H9 (cell line): ENCODE results near the gene STAMBP. TPM values are rescaled to one million over a fixed set of nuclear protein-coding genes. Genes with fewer than 3 reads are reported as not detected.

ENCODE experiments used
- DNase-seq: peaks from one replicate; pipeline ENCODE4 v3.0.0-alpha.2; 2017
- H2AFZ ChIP-seq: one replicate; pipeline ENCODE4 v1.6.1; 2013; ENCODE audit warnings: mild to moderate bottlenecking, low read length, control low read depth, moderate library complexity
- H2AK5ac ChIP-seq: 2 replicates; pipeline ENCODE4 v1.6.1; 2013; ENCODE audit warnings: low read length, control low read depth, mixed read lengths; ENCODE audit not compliant: insufficient read length
- H2BK120ac ChIP-seq: one replicate; pipeline ENCODE4 v1.6.1; 2013; ENCODE audit warnings: low read depth, mild to moderate bottlenecking, low read length, control low read depth, inconsistent platforms; ENCODE audit not compliant: poor library complexity, severe bottlenecking
- H2BK12ac ChIP-seq: 2 replicates; pipeline ENCODE4 v1.6.1; 2013; ENCODE audit warnings: low read length, control low read depth, mixed read lengths, low read depth; ENCODE audit not compliant: insufficient read length
- H2BK15ac ChIP-seq: 2 replicates; pipeline ENCODE4 v1.6.1; 2013; ENCODE audit warnings: low read depth, low read length, control low read depth
- H2BK20ac ChIP-seq: one replicate; pipeline ENCODE4 v1.6.1; 2013; ENCODE audit warnings: low read depth, mild to moderate bottlenecking, low read length, control low read depth, inconsistent platforms; ENCODE audit not compliant: poor library complexity, severe bottlenecking
- H2BK5ac ChIP-seq: 2 replicates; pipeline ENCODE4 v1.6.1; 2013; ENCODE audit warnings: low read length, control low read depth, mixed read lengths; ENCODE audit not compliant: insufficient read length
- H3K14ac ChIP-seq: 2 replicates; pipeline ENCODE4 v1.6.1; 2013; ENCODE audit warnings: low read length, control low read depth; ENCODE audit not compliant: insufficient read depth
- H3K18ac ChIP-seq: 2 replicates; pipeline ENCODE4 v1.6.1; 2013; ENCODE audit warnings: low read depth, mild to moderate bottlenecking, mixed read lengths, low read length, control low read depth; ENCODE audit not compliant: insufficient read length
- H3K23ac ChIP-seq: 2 replicates; pipeline ENCODE4 v1.6.1; 2013; ENCODE audit warnings: low read length, control low read depth, mixed read lengths, low read depth; ENCODE audit not compliant: insufficient read length
- H3K23me2 ChIP-seq: 2 replicates; pipeline ENCODE4 v1.6.1; 2013; ENCODE audit warnings: low read depth, mild to moderate bottlenecking, mixed read lengths, low read length, control low read depth; ENCODE audit not compliant: insufficient read length, poor library complexity, severe bottlenecking
- H3K27ac ChIP-seq: 2 replicates; pipeline ENCODE4 v1.5.1; 2013; ENCODE audit warnings: low read length, control low read depth, mixed read lengths, low read depth; ENCODE audit not compliant: insufficient read length
- H3K27me3 ChIP-seq: 2 replicates; pipeline ENCODE4 v1.6.1; 2013; ENCODE audit warnings: low read length, control low read depth, inconsistent platforms; ENCODE audit not compliant: insufficient read depth
- H3K4ac ChIP-seq: 2 replicates; pipeline ENCODE4 v1.6.1; 2013; ENCODE audit warnings: low read depth, mild to moderate bottlenecking, control low read depth, inconsistent platforms, low read length, moderate library complexity
- H3K4me1 ChIP-seq: 2 replicates; pipeline ENCODE4 v1.6.1; 2013; ENCODE audit warnings: low read length, control low read depth, inconsistent platforms; ENCODE audit not compliant: insufficient read depth
- H3K4me2 ChIP-seq: 2 replicates; pipeline ENCODE4 v1.6.1; 2013; ENCODE audit warnings: low read length, control low read depth, mixed read lengths; ENCODE audit not compliant: insufficient read length, insufficient read depth
- H3K56ac ChIP-seq: 2 replicates; pipeline ENCODE4 v1.6.1; 2013; ENCODE audit warnings: low read depth, mild to moderate bottlenecking, mixed read lengths, low read length, control low read depth; ENCODE audit not compliant: insufficient read length
- H3K79me1 ChIP-seq: 2 replicates; pipeline ENCODE4 v1.6.1; 2013; ENCODE audit warnings: low read depth, mild to moderate bottlenecking, moderate library complexity, low read length, control low read depth, inconsistent platforms; ENCODE audit not compliant: insufficient read depth, poor library complexity, severe bottlenecking
- H3K79me2 ChIP-seq: 2 replicates; pipeline ENCODE4 v1.6.1; 2013; ENCODE audit warnings: low read length, control low read depth, inconsistent platforms; ENCODE audit not compliant: insufficient read depth
- H3K9ac ChIP-seq: 2 replicates; pipeline ENCODE4 v1.6.1; 2013; ENCODE audit warnings: low read length, control low read depth, mixed read lengths; ENCODE audit not compliant: insufficient read length; ENCODE audit errors: extremely low read depth
- H3K9me3 ChIP-seq: one replicate; pipeline ENCODE4 v1.6.1; 2013; ENCODE audit warnings: low read depth, low read length, inconsistent platforms; ENCODE audit not compliant: control insufficient read depth
- H3T11ph ChIP-seq: one replicate; pipeline ENCODE4 v1.6.1; 2013; ENCODE audit warnings: mild to moderate bottlenecking, low read length, control low read depth, inconsistent platforms
- H4K20me1 ChIP-seq: one replicate; pipeline ENCODE4 v1.6.1; 2013; ENCODE audit not compliant: control insufficient read depth, insufficient read length, insufficient read depth
- H4K5ac ChIP-seq: 2 replicates; pipeline ENCODE4 v1.6.1; 2013; ENCODE audit warnings: low read depth, mild to moderate bottlenecking, mixed read lengths, low read length, control low read depth; ENCODE audit not compliant: insufficient read length
- H4K8ac ChIP-seq: replicated peaks from 2 replicates; pipeline ENCODE4 v1.6.1; 2013; ENCODE audit warnings: low read length, control low read depth, mixed read lengths, low read depth; ENCODE audit not compliant: insufficient read length
- H4K91ac ChIP-seq: 2 replicates; pipeline ENCODE4 v1.6.1; 2013; ENCODE audit warnings: low read depth, mild to moderate bottlenecking, moderate library complexity, mixed read lengths, low read length, control low read depth; ENCODE audit not compliant: insufficient read length
- H3K27ac Mint-ChIP-seq, 3 experiments: 2 replicates in 2 of 3; 3 replicates in 1 of 3; pipeline ENCODE4 v1.8.0; 2020 to 2021; ENCODE audit warnings: mixed read lengths in 3 of 3, mild to moderate bottlenecking in 1 of 3, moderate library complexity in 1 of 3
- H3K27me3 Mint-ChIP-seq: 2 replicates; pipeline ENCODE4 v1.8.0; 2021; ENCODE audit warnings: low read depth, mild to moderate bottlenecking, moderate library complexity, mixed read lengths
- H3K36me3 Mint-ChIP-seq, 3 experiments: 2 replicates in 2 of 3; 3 replicates in 1 of 3; pipeline ENCODE4 v1.8.0; 2020 to 2021; ENCODE audit warnings: low read depth in 3 of 3, mixed read lengths in 3 of 3; ENCODE audit not compliant: insufficient read depth in 1 of 3
- H3K4me1 Mint-ChIP-seq, 2 experiments: 2 replicates each; pipeline ENCODE4 v1.8.0; 2020; ENCODE audit warnings: mixed read lengths in 2 of 2
- H3K4me3 Mint-ChIP-seq, 2 experiments: 2 replicates in 1 of 2; 3 replicates in 1 of 2; pipeline ENCODE4 v1.8.0; 2020 to 2021; ENCODE audit warnings: mild to moderate bottlenecking in 2 of 2, mixed read lengths in 2 of 2, moderate library complexity in 1 of 2
- H3K9me3 Mint-ChIP-seq, 2 experiments: 2 replicates in 1 of 2; 3 replicates in 1 of 2; pipeline ENCODE4 v1.8.0; 2020; ENCODE audit warnings: mild to moderate bottlenecking in 2 of 2, mixed read lengths in 2 of 2, moderate library complexity in 1 of 2
- WGBS: extraction: QIAGEN DNeasy Blood & Tissue Kit; methylation state at CpG from one replicate; pipeline ENCODE4 v1.1.7; 2013; ENCODE audit warnings: missing lambda C conversion rate, low lambda C conversion rate, mixed read lengths; ENCODE audit not compliant: insufficient read length; ENCODE audit errors: extremely low coverage; 5-methylcytosine and 5-hydroxymethylcytosine counted together
- total RNA-seq: library from RNA; stranded (reverse); gene quantifications from 2 replicates; pipeline ENCODE4 v1.2.1, GENCODE V29; 2021
- TF ChIP-seq, protein P1 (sequence below): fragments of 200-600 bp; sonication (generic); conservative IDR thresholded peaks from 3 replicates; pipeline ENCODE4 v1.8.0; 2021; ENCODE audit warnings: antibody characterized with exemption, mild to moderate bottlenecking

Gene STAMBP
- total RNA-seq, 1 experiment from 2014 or later: 45.5 TPM

DNA sequence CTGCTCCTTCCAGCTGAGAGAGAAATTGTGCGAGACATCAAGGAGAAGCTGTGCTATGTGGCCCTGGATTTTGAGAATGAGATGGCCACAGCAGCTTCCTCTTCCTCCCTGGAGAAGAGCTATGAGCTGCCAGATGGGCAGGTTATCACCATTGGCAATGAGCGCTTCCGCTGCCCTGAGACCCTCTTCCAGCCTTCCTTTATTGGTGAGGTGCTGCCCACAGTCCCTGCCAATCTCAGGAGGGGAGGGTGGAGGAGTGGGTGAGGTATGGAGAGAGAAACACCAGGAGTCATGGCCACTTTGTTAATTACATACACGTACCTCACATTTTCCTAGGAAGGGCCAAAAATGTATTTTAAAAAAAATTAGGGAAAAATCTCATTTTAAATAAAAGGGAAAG, 85.9 kb downstream of the STAMBP start:
- Histone ChIP-seq H3K9ac (no peak overlapping the region), H4K91ac (no peak overlapping the region), H3K27me3 (no peaks in the 10 kb centered on the region), H2BK12ac (no peak overlapping the region), H3K23ac (no peak overlapping the region), H2BK120ac (no peak overlapping the region), H3K4ac (no peak overlapping the region), H3K79me1 (no peaks in the 10 kb centered on the region), H3K23me2 (no peaks in the 10 kb centered on the region), H2AK5ac (no peak overlapping the region), H4K8ac (no peak overlapping the region), H3K27ac (no peak overlapping the region), H3K79me2 (no peaks in the 10 kb centered on the region), H3K18ac (no peak overlapping the region), H2BK20ac (no peak overlapping the region), H2AFZ (no peak overlapping the region), H3T11ph (no peak overlapping the region), H3K4me2 (no peak overlapping the region), H2BK15ac (no peak overlapping the region), H3K9me3 (no peaks in the 10 kb centered on the region), H2BK5ac (no peak overlapping the region), H4K5ac (no peak overlapping the region), H3K4me1 (no peaks in the 10 kb centered on the region), H3K56ac (no peak overlapping the region), H3K14ac (no peak overlapping the region), H4K20me1 (no peaks in the 10 kb centered on the region)
- Mint-ChIP-seq H3K9me3 (no peaks in the 10 kb centered on the region), H3K27ac (no peak overlapping the region), H3K4me3 (no peak overlapping the region), H3K36me3 (no peaks in the 10 kb centered on the region), H3K4me1 (no peaks in the 10 kb centered on the region), H3K27me3 (peaks cover 9% of the 10 kb centered on the region)
- TF ChIP-seq, protein P1, sequence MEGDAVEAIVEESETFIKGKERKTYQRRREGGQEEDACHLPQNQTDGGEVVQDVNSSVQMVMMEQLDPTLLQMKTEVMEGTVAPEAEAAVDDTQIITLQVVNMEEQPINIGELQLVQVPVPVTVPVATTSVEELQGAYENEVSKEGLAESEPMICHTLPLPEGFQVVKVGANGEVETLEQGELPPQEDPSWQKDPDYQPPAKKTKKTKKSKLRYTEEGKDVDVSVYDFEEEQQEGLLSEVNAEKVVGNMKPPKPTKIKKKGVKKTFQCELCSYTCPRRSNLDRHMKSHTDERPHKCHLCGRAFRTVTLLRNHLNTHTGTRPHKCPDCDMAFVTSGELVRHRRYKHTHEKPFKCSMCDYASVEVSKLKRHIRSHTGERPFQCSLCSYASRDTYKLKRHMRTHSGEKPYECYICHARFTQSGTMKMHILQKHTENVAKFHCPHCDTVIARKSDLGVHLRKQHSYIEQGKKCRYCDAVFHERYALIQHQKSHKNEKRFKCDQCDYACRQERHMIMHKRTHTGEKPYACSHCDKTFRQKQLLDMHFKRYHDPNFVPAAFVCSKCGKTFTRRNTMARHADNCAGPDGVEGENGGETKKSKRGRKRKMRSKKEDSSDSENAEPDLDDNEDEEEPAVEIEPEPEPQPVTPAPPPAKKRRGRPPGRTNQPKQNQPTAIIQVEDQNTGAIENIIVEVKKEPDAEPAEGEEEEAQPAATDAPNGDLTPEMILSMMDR: no peak
- WGBS: no CpG with 5 or more reads among the region's 4 CpGs
- DNase-seq: no peak
